GM18502 (cell line): Measurements from ENCODE around the gene UNC93B1.
A peak's percentile ranks its signal among the peaks of the same experiment; 100 is the strongest.

ENCODE experiments used
- ATAC-seq: cut with Tn5 transposase; IDR thresholded peaks from one replicate; pipeline ENCODE4 v1.9.1; 2021; ENCODE audit warnings: mild to moderate bottlenecking; ENCODE audit not compliant: unreplicated experiment, poor library complexity

Gene UNC93B1

GRCh38 chr11:68011051-68011943, 7.4 kb upstream of the UNC93B1 start:
- no peak for ATAC-seq

- no peak for ATAC-seq
Measured at GRCh38 chr11:68010090-68011041, 6.5 kb upstream of the UNC93B1 start, which contains the start of gene ALDH3B1. Gene ALDH3B1 (plus strand): TSS chr11:68010327. CDS start chr11:68015298, 4,971 bp downstream.

DNA sequence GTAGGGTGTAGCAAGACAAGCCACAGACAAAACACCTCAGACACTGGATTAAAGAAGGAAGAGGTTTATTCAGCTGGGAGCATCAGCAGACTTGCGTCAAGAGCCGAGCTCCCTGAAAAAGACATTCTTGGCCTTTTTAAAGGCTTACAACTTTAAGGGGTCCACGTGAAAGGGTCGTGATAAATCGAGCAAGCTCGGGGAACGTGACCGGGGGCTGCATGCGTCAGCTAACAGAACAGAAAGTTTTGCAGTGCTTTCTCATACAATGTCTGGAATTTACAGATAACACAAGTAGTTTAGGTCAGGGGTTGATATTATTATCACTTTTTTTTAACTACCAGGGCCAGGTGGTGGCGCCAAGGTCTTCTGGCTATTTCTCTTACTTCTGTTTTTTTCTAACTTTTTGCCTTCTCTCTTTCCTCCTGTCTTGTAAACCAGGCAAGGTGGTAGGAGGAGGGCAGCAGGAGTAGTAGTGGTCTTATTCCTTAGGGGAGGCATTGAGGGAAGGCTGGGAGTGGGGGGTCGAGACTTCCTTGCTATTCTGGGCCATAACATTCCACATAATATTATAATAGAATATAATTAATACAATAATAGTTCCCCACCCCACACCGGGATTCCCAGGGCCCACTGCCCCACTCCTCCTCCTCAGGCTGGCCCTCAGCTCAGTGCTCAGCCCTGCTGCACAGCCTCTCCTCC, 5.6 kb upstream of the UNC93B1 start:
- ATAC-seq, result no peak

- ATAC-seq, result no peak
Measured at GRCh38 chr11:68008381-68009337, 4.8 kb upstream of the UNC93B1 start.

DNA sequence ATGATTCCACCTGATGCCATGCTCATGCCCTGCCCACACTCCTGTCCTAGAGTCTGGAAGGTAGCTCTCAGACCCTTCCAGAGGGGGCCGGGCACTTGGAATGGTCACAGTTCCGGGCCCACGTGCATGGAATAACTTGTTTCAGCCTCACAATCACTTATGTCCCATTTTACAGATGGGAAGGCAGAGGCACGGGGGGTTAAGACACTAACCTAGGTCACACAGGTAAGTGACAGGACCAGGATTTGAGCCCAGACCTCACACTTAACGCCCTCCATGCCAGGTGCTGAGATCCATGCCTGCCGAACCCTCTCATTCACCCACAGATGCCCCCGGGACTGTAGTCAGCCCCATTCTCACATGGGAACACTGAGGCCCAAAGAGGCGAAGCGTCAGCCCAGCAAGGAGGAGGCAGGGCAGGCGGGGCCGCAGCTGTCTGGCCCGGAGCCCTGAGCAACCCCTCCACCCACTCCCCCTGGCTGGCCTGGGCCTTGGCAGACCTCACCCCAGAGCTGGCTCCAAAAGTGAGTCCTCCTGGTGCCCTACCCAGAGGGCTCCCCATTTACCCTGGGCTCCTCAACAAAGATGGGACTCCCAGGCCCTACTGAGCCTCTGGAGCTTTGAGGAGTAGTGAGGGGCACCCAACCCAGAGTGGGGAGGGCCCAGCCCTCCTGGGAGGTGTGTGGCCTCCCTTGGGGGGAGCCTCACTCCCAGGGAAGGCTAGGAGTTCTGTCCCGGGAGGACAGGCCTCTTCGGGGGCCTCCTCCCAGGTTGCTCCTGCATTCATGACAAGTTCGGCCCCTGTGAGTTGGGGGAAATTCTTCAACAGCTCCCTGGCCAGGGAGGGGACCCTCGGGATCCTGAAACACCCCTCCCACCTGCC, 3.8 kb upstream of the UNC93B1 start:
- ATAC-seq, result no peak

GRCh38 chr11:68006606-68007166, 2.8 kb upstream of the UNC93B1 start:
- no peak for ATAC-seq

GRCh38 chr11:68004551-68005335, 846 bp upstream of the UNC93B1 start:
- ATAC-seq, result no peak

DNA sequence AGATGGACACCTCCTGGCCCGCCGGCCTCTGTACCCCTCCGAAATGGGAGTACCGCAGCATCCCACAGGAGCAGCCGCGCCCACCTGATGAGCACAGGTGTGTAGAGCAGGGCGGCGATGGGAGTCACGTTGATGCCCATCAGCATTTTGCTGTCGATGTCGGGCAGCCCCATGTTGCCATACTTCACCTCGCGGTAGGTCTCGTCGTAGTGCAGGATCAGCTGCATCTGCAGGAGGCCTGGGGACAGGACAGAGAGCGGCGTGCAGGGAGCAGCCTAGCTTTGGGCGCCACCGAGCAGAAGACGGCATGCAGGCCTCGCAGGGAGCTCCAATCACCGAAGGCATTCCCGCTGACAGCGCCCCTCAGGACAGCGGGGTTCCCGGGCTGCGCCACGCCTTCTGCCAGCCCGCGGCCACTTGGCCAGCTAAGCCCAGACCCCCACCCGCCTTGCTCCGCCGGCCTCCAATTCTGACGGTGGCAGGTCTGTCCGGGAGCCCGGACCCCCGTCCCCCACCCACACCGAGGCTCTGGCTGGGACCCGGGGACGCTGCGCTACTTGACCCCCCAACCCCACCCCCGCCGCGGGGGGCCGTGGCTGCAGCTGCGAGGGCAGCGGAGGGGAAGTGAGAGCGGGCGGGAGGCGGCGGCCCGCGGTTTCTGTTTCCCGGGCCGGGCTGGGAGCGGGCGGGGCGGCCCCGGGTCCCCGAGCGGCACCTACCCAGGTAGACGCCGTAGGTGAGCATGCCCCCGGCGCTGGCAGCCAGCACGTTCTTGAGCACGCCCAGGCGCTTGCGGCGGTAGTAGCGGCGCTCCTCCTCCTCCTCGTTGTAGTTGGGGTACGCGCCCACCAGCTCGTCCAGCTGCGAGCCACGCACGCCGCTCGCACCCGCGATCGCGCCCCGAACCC, 705 bp downstream of the UNC93B1 start:
- peak; percentile 42 for ATAC-seq

GRCh38 chr11:68002575-68002937, 1.3 kb downstream of the UNC93B1 start:
- peak; percentile 25 for ATAC-seq

GRCh38 chr11:67999704-68000103, 4.2 kb downstream of the UNC93B1 start:
- no peak for ATAC-seq

GRCh38 chr11:67999201-67999629, 4.7 kb downstream of the UNC93B1 start:
- ATAC-seq, result no peak

DNA sequence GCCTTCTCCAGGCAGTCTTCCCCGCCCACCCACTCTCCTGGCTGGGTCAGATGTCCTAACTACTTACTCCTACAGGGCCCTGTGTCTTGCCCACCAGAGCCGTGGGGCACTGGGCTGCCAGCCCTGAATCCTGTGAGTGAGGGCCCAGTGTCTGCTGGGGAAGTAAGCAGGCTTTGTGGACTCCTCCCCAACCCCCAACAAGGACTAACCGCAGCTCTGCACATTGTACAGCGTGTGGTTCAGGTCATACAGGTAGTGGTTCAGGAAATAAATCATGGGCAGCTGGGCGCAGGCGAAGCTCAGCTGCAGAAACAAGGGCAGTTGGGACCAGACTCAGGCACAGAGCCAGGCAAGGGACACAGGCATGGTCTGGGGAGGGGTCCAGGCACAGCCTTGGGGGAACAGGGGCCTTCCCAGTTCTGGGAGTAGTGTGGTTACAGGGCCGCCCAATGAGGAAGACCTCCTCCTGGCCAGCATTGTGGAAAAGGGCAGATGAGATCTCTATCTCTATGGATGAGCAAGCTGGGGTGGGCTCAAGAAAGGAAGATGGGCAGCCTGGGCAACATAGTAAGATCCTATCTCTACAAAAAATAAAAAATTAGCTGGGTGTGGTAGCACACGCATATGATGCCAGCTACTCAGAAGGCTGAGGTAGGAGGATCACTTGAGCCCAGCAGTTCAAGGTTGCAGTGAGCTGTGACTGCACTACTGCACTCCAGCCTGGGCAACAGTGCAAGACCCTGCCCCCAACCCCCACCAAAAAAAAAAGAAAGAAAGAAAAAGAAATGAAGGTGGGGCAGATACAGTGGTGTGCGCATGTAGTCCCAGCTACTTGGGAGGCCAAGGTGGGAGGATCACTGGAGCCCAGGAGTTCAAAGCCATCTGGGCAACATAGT, 5.5 kb downstream of the UNC93B1 start:
- no peak for ATAC-seq

GRCh38 chr11:67997475-67997921, 6.4 kb downstream of the UNC93B1 start:
- ATAC-seq, result no peak

DNA sequence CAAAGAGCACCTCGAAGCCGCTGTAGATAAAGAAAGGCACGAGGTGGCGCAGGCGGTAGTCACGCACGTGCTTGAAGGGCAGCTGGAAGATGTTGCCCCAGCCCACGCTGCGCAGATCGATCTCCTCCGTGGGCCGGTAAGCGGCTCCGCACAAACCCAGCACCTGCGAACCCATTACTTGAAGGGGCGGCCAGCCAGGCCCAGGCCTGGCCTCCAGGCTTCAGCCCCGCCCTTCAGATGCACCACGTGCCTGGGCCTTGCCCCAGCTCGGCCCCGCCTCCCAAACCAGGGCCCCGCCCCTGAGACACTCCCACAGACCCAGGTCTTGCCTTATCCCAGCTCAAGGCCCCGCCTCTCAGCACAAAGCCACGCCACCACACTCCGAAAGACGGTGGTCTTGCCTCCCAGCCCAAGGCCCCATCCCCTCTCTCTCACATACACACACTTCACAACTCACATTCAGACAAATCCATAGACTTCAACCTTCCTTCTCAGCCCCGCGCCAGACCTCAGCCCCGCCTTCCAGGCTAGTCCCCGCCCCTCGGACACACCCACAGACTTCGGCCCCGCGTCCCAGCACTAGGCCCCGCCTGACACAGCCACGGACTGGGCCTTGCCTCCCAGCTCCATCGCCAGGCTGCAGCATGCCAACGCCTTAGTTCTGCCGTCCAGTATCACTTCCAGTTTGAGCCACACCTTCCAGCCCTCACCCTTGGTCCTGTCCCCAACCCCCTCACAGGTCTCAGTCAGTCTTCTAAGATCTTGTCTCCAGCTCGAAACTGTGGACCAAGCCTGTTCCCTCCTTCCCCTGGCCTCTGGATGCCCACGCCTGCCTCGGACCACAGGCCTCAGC, 7.0 kb downstream of the UNC93B1 start:
- no peak for ATAC-seq
